NCI-H2196 (cell line): ENCODE measurements around the gene CDK7.
"Not testable (repeated sequence)": the region's sequence is repeated elsewhere in the genome, so short reads cannot be mapped to it uniquely, and the experiment has no call there.

ENCODE experiments used
- DNase-seq: peaks from one replicate; lab custom pipeline; 2025; ENCODE audit not compliant: unreplicated experiment; lab: John Stamatoyannopoulos, UW

The CDK7 gene

DNA sequence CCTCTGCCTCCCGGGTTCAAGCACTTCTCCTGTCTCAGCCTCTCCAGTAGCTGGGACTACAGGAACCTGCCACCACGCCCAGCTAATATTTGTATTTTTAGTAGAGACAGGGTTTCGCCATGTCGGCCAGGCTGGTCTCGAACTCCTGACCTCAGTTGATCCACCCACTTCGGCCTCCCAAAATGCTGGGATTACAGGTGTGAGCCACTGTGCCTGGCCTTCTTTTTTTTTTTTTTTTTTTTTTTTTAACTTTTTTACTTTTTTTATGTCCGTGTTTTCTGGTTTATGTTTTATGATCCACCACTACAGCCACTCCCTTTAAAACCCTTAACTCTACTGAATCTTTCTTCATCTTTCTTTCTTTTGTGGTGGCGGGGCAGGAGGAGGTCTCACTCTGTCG is 2.0 kb downstream of the CDK7 start:
- DNase-seq, result not testable (repeated sequence)

DNA sequence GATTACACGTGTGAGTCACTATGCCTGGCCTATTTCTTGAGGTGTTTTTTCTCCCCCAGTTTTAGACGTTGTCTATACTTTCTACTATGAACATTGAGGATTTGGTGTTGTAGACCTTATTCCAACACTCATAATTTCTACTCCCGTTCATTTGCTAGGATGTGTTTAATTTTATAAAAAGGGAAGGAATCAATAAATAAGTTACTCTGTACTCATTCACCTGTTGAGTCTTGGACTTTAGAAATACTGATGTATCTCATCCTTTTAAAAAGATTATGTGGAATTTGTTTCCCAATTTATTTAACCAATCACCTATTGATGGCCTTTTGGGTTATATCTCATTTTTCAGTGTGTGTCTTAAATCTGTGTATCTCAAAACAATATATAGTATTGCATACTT is 3.2 kb downstream of the CDK7 start:
- no peak for DNase-seq

DNA sequence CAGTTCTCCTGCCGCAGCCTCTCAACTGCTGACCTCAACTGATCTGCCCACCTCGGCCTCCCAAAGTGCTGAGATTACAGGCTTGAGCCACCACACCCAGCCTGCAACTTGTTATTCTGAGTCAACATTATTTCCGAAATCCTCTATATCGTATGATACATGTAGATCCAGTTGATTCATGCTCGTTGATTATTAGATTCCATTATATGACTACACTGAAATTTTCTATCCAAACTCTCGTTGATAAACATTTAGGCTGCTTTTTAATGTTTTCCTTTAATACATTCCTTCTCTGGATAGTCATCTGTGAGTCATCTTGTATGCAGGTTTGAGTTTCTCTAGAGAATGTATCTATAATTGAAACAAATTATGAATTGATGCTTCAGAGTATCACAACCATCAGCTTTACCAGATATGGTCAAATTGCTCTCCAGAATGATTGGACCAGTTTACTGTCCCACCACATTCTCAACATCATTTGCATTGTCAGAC is 4.1 kb downstream of the CDK7 start:
- DNase-seq, result no peak

DNA sequence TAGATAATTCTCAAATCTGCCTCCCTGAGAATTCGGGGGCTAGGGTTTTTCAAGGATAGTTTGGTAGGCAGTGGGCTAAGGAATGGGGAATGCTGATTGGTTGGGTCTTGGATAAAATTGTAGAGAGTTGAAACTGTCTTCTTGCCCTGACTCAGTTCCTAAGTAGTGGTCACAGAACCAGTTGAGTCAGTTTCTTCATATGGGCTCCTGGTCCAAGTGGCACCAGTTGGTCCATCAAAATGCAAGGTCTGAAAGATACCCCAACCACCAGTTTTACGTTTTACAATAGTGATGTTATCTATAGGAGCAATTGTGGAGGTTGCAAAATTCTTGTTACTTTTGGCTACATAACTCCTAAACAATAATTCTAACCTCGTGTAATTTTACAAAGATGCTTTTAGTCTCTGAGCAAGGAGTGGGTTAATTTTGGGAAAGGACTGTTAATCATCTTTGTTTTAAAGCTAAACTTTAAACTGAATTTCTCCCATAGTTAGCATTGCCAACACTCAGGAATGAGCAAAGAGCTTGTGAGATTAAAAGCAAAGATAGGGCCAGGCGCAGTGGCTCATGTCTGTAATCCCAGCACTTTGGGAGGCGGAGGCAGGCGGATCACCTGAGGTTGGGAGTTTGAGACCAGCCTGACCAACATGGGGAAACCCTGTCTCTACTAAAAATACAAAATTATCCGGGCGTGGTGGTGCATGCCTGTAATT is 7.7 kb downstream of the CDK7 start:
- no peak for DNase-seq

- no peak for DNase-seq
These were observed 10.3 kb downstream of the CDK7 start for GRCh38 chr5:69245031-69245430.

DNA sequence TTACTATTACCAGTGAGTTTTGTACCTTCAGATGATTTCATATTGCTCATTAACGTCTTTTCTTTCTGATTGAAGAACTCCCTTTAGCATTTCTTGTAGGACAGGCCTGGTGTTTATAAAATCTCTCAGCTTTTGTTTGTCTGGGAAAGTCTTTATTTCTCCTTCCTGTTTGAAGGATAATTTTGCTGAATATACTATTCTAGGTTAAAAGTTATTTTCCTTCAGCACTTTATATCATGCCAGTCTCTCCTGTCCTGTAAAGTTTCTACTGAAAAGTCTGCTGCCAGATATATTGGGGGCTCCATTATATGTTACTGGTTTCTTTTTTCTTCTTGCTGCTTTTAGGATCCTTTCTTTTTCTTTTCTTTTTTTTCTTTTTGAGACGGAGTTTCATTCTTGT is 13.3 kb downstream of the CDK7 start:
- DNase-seq, result no peak

DNA sequence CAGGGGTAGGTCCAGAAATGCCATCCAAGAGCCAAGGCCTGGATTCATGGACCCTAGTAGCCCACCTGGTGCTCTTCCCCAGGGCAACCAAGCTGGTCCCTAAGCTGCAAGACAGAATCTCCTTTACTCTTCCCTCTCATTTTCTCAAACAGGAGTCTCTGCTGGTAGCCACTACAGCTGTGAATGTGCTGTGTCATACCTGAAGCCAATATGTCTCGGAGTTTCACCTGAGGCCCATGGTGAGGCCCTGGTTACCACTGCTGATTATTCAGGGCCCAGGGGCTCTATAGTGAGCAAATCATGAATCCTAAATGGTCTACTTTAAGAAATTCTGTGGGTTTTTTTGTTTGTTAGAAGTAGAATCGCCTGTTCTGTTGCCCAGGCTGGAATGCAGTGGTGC is 15.9 kb downstream of the CDK7 start:
- DNase-seq, result no peak

DNA sequence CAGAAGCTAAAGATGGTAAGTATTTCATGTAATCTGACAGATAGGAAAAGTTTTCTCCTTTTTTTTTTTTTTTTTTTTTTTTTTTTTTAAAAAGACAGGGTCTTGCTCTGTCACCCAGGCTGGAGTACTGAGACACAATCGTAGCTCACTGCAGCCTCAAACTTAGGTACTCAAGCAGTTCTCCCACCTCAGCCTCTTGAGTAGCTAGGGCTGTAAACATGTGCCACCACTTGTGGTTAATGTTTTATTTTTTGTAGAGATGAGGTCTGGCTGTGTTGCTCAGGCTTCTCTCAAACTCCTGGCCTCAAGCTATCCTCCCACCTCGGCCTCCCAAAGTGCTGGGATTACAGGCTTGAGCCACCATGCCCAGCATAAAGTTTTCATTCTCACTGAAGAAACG is 17.8 kb downstream of the CDK7 start:
- DNase-seq, result no peak

- not testable (repeated sequence) for DNase-seq
These were observed 21.3 kb downstream of the CDK7 start for GRCh38 chr5:69255940-69256339.

- DNase-seq, result no peak
These were observed 22.9 kb downstream of the CDK7 start for GRCh38 chr5:69257577-69257976.

GRCh38 chr5:69261034-69261433 is 26.3 kb downstream of the CDK7 start:
- no peak for DNase-seq

DNA sequence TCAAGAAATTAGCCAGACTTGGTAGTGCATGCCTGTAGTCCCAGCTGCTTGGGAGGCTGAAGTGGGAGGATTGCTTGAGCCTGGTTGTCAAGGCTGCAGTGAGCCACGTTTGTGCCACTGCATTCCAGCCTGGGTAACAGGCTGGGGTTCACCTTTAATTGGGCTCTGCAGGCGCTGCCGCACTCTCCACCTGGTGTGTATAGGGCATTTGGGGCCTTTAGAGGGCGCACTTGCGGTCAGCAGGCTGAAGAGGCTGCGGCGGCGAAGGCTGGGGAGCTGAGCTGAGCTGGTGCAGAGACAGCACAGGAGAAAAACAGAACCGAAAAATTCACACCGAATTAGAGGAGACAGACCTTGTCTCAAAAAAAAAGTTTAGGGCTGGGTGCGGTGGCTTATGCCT is 31.2 kb downstream of the CDK7 start:
- no peak for DNase-seq

DNA sequence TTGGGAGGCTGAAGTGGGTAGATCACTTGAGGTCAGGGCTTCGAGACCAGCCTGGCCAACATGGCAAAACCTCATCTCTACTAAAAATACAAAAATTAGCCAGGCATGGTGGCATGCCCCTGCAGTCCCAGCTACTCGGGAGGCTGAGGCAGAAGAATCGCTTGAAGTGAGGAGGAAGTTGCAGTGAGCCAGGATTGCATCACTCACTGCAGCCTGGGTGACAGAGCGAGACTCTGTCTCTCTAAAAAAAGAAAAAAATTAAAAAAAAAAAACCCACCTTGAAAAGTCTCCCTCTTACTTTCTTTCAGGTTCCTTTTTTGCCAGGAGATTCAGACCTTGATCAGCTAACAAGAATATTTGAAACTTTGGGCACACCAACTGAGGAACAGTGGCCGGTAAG is 34.2 kb downstream of the CDK7 start:
- DNase-seq, result no peak

DNA sequence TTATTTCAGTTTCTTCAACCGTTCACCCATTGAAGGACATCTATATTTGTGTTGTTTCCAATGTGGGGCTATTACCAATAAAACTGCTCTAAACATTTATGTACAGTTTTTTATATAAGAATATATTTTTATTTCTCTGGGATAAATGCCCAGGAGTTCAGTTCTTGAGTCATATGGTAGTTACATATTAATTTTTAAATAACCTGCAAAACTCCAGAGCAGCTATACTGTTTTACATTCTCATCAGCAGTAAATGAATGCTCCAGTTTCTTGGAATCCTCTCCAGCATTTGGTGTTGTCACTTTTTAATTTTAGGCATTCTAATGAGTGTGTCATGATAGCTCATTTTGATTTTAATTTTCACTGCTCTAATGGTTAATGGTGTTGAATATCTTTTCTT is 36.2 kb downstream of the CDK7 start:
- no peak for DNase-seq

GRCh38 chr5:69271376-69271775 is 36.7 kb downstream of the CDK7 start:
- no peak for DNase-seq

GRCh38 chr5:69275563-69275962 is 40.9 kb downstream of the CDK7 start:
- DNase-seq, result no peak

- no peak for DNase-seq
These were observed 41.9 kb downstream of the CDK7 start for GRCh38 chr5:69276422-69277174.

DNA sequence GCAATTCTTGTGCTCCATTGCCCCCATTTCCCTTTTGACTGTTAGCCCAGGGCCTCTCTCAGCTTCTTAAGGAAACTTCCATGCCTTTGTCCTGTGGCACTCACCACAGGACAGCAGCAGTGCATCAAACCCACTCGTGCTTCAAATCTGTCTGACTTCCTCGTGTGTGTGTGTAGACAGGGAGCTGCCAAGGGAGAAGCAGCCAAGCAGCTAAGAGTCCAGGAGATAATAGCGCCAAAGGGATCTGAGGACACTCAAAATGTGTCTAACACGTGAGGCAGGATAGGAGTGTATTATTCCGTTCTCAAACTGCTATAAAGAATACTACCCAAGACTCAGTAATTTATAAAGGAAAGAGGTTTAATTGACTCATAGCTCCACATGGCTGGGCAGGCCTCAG is 44.8 kb downstream of the CDK7 start:
- no peak for DNase-seq

GRCh38 chr5:69281114-69281513 is 46.4 kb downstream of the CDK7 start:
- no peak for DNase-seq

DNA sequence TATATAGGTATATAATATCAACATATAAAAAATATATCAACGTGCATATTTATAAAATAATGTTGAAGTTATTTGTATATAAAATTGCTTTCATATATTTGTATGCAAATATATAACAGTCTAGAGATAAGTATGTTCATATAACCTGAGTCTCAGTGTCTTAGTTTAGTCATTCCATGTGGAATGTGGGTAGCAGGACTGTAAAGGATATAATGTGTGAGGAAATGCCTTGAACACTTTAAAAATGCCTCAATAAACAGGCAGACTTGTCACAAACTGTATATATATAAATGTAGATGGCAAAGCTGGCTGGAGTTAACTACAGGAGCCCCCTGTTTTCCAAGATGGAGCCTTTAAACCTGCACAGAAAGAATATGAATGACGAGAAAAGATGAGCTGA is 49.5 kb downstream of the CDK7 start:
- DNase-seq, result no peak

DNA sequence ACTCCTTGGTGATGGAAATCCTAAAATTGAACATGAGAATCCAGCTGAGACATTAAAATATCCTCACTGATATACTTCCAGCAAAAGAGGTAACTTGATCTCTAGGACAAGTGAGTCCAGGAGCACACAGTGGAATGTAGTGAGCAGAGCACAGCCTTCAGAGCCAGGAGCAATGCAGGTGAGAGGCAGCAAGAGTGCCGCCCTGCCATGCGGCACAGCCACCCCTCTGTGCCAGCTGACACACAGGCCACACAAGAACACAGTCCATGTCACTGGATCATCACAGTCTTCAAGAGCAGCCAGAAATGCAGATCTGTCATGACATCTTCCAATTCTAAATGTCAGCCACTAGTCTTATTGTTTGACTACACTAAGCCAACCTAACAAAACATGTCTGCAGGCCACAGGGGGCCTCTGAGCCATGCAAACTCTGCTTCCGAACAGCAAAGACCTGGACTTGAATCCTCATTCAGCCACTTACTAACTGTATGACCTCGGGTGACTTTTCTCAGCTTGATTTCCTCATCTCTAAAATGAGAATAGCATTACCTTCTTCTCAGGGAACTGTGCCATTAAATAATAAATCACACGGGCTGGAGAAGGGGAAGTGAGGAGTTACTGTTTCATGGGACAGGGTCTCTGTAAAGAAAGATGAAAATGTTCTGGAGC is 50.9 kb downstream of the CDK7 start:
- DNase-seq, result no peak

GRCh38 chr5:69288069-69288468 is 53.4 kb downstream of the CDK7 start:
- no peak for DNase-seq
